SK-N-MC (cell line): Measurements from ENCODE around the gene TAPT1.

Experiments used
- EZH2 ChIP-seq: fragments of 200-600 bp; sonication (generic); IDR thresholded peaks from one replicate; pipeline ENCODE4 v1.6.1; 2017; ENCODE audit warnings: antibody characterized with exemption
- POLR2AphosphoS5 ChIP-seq: IDR thresholded peaks from 2 replicates; pipeline ENCODE4 v1.6.1; 2012; ENCODE audit warnings: mild to moderate bottlenecking, low read depth, low read length, borderline replicate concordance

DNA sequence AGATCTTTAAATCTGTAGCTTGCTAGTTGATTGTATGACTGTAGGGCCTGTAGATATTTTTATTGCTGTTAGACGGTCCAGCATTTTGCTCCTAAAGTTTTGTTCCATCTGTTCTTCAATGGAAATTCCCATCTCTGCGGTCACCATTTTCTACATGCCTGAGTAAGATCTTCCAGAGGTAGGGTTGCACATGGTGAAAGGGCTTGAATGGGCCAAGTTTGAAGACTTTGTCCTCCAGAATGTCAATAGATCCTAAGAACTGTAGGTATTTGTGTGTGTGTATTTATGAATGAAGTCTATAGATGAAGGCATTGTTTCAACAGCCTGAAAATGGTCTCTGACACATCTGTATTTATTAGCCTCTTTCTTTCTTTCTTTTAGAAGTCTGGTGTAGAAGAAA, 22.3 kb upstream of the TAPT1 start:
- TF ChIP-seq EZH2 (no peak), POLR2AphosphoS5 (no peak)
